HEK293 (cell line): ENCODE data around the gene ZNF845.

Experiments used
- CTCF ChIA-PET: fragments of 350-600 bp; formaldehyde crosslinking; extraction: SDS; loops from one replicate; lab custom pipeline; 2021; ENCODE audit warnings: antibody characterized with exemption; lab: Yijun Ruan, JAX
- POLR2A ChIA-PET: fragments of 300-600 bp; formaldehyde crosslinking; extraction: SDS; loops from one replicate; lab custom pipeline; 2020; ENCODE audit warnings: antibody characterized with exemption, inconsistent platforms; lab: Yijun Ruan, JAX
- H3K27ac ChIP-seq: fragments of 200-500 bp; sonication (Bioruptor generic); 2 replicates; pipeline ENCODE4 v1.5.1; 2014; ENCODE audit warnings: low read depth, low read length, control low read depth, inconsistent platforms; ENCODE audit errors: extremely low read depth
- H3K36me3 ChIP-seq, 2 experiments: fragments of 200-500 bp in 1 of 2; sonication (Bioruptor generic) in 1 of 2; 1 replicate in 1 of 2; 2 replicates in 1 of 2; pipeline ENCODE4 v1.5.1; 2014 to 2017; ENCODE audit warnings: inconsistent platforms in 2 of 2, low read length in 2 of 2; ENCODE audit not compliant: control insufficient read depth in 2 of 2, insufficient read depth in 1 of 2
- H3K4me1 ChIP-seq: fragments of 200-500 bp; sonication (Bioruptor generic); 2 replicates; pipeline ENCODE4 v1.5.1; 2014; ENCODE audit warnings: mild to moderate bottlenecking, low read length, inconsistent platforms; ENCODE audit not compliant: control insufficient read depth, insufficient read depth
- H3K4me3 ChIP-seq: 2 replicates; pipeline ENCODE4 v1.5.1; 2011; ENCODE audit warnings: low read depth, mild to moderate bottlenecking, control low read depth, low read length, moderate library complexity
- H3K9me3 ChIP-seq: fragments of 200-500 bp; sonication (Bioruptor generic); 2 replicates; pipeline ENCODE4 v1.5.1; 2014; ENCODE audit warnings: low read depth, low read length, inconsistent platforms; ENCODE audit not compliant: control insufficient read depth, insufficient read depth
- AEBP2 ChIP-seq: fragments of 450-650 bp; formaldehyde crosslinking; IDR thresholded peaks from 2 replicates; pipeline ENCODE4 v1.5.1; 2016; ENCODE audit warnings: missing biosample characterization, missing genetic modification characterization, borderline replicate concordance
- EGR2 ChIP-seq: fragments of 450-650 bp; formaldehyde crosslinking; IDR thresholded peaks from 2 replicates; pipeline ENCODE4 v1.5.1; 2016; ENCODE audit warnings: low read depth, missing biosample characterization, missing genetic modification characterization
- GLI4 ChIP-seq: fragments of 450-650 bp; formaldehyde crosslinking; IDR thresholded peaks from 2 replicates; pipeline ENCODE4 v1.5.1; 2016; ENCODE audit warnings: missing biosample characterization, missing genetic modification characterization
- OVOL3 ChIP-seq: fragments of 450-650 bp; formaldehyde crosslinking; IDR thresholded peaks from 2 replicates; pipeline ENCODE4 v1.5.1; 2016; ENCODE audit warnings: missing biosample characterization, missing genetic modification characterization
- RBAK ChIP-seq: fragments of 450-650 bp; formaldehyde crosslinking; IDR thresholded peaks from 2 replicates; pipeline ENCODE4 v1.5.1; 2016; ENCODE audit warnings: missing biosample characterization, missing genetic modification characterization
- TCF7L2 ChIP-seq: IDR thresholded peaks from 2 replicates; pipeline ENCODE4 v1.6.1; 2011; ENCODE audit warnings: low read depth, mild to moderate bottlenecking, inconsistent platforms, low read length, moderate library complexity, borderline replicate concordance
- ZEB2 ChIP-seq: fragments of 450-650 bp; formaldehyde crosslinking; IDR thresholded peaks from 2 replicates; pipeline ENCODE4 v1.5.1; 2016; ENCODE audit warnings: missing biosample characterization, missing genetic modification characterization
- ZFP41 ChIP-seq: fragments of 450-650 bp; formaldehyde crosslinking; IDR thresholded peaks from 2 replicates; pipeline ENCODE4 v1.5.1; 2016; ENCODE audit warnings: missing biosample characterization, missing genetic modification characterization, borderline replicate concordance
- ZNF121 ChIP-seq: fragments of 450-650 bp; formaldehyde crosslinking; IDR thresholded peaks from 2 replicates; pipeline ENCODE4 v1.5.1; 2016; ENCODE audit warnings: missing biosample characterization, missing genetic modification characterization
- ZNF155 ChIP-seq: fragments of 450-650 bp; formaldehyde crosslinking; IDR thresholded peaks from 2 replicates; pipeline ENCODE4 v1.5.1; 2016; ENCODE audit warnings: missing biosample characterization, missing genetic modification characterization
- ZNF174 ChIP-seq: fragments of 450-650 bp; formaldehyde crosslinking; IDR thresholded peaks from 2 replicates; pipeline ENCODE4 v1.5.0; 2017; ENCODE audit warnings: missing biosample characterization, mild to moderate bottlenecking, missing genetic modification characterization
- ZNF214 ChIP-seq: fragments of 450-650 bp; formaldehyde crosslinking; IDR thresholded peaks from 2 replicates; pipeline ENCODE4 v1.5.1; 2017; ENCODE audit warnings: missing biosample characterization, mild to moderate bottlenecking, missing genetic modification characterization, borderline replicate concordance
- ZNF223 ChIP-seq: fragments of 450-650 bp; formaldehyde crosslinking; IDR thresholded peaks from 2 replicates; pipeline ENCODE4 v1.5.1; 2016; ENCODE audit warnings: missing biosample characterization, missing genetic modification characterization
- ZNF248 ChIP-seq: fragments of 450-650 bp; formaldehyde crosslinking; IDR thresholded peaks from 2 replicates; pipeline ENCODE4 v1.5.1; 2017; ENCODE audit warnings: missing biosample characterization, missing genetic modification characterization
- ZNF292 ChIP-seq: fragments of 450-650 bp; formaldehyde crosslinking; IDR thresholded peaks from 2 replicates; pipeline ENCODE4 v1.5.1; 2016; ENCODE audit warnings: low read depth, missing biosample characterization, missing genetic modification characterization, borderline replicate concordance
- ZNF335 ChIP-seq: fragments of 450-650 bp; formaldehyde crosslinking; conservative IDR thresholded peaks from 2 replicates; pipeline ENCODE4 v1.5.1; 2016; ENCODE audit warnings: missing biosample characterization, missing genetic modification characterization
- ZNF366 ChIP-seq: fragments of 450-650 bp; formaldehyde crosslinking; conservative IDR thresholded peaks from 2 replicates; pipeline ENCODE4 v1.5.1; 2016; ENCODE audit warnings: missing biosample characterization, missing genetic modification characterization
- ZNF416 ChIP-seq: fragments of 450-650 bp; formaldehyde crosslinking; IDR thresholded peaks from 2 replicates; pipeline ENCODE4 v1.5.1; 2016; ENCODE audit warnings: missing biosample characterization, missing genetic modification characterization
- ZNF423 ChIP-seq: fragments of 450-650 bp; formaldehyde crosslinking; IDR thresholded peaks from 2 replicates; pipeline ENCODE4 v1.5.1; 2016; ENCODE audit warnings: missing biosample characterization, missing genetic modification characterization
- ZNF501 ChIP-seq: fragments of 450-650 bp; formaldehyde crosslinking; IDR thresholded peaks from 2 replicates; pipeline ENCODE4 v1.5.1; 2016; ENCODE audit warnings: missing biosample characterization, missing genetic modification characterization
- ZNF510 ChIP-seq: fragments of 450-650 bp; formaldehyde crosslinking; IDR thresholded peaks from 2 replicates; pipeline ENCODE4 v1.5.1; 2018; ENCODE audit warnings: mild to moderate bottlenecking, missing genetic modification characterization, missing biosample characterization; ENCODE audit not compliant: insufficient replicate concordance
- ZNF558 ChIP-seq: fragments of 450-650 bp; formaldehyde crosslinking; IDR thresholded peaks from 2 replicates; pipeline ENCODE4 v1.5.1; 2016; ENCODE audit warnings: missing biosample characterization, missing genetic modification characterization
- ZNF571 ChIP-seq: fragments of 450-650 bp; formaldehyde crosslinking; IDR thresholded peaks from 2 replicates; pipeline ENCODE4 v1.5.0; 2017; ENCODE audit warnings: missing biosample characterization, missing genetic modification characterization
- ZNF626 ChIP-seq: fragments of 450-650 bp; sonication (Bioruptor Pico); formaldehyde crosslinking; IDR thresholded peaks from 2 replicates; pipeline ENCODE4 v1.5.1; 2018; ENCODE audit warnings: missing biosample characterization, missing genetic modification characterization, inconsistent platforms
- ZNF658 ChIP-seq: fragments of 450-650 bp; formaldehyde crosslinking; IDR thresholded peaks from 2 replicates; pipeline ENCODE4; 2016; ENCODE audit warnings: missing biosample characterization, missing genetic modification characterization
- ZNF701 ChIP-seq: fragments of 450-650 bp; formaldehyde crosslinking; IDR thresholded peaks from 2 replicates; pipeline ENCODE4 v1.5.1; 2016; ENCODE audit warnings: missing biosample characterization, missing genetic modification characterization
- ZNF830 ChIP-seq: fragments of 450-650 bp; IDR thresholded peaks from 2 replicates; pipeline ENCODE4 v1.5.0; 2018; ENCODE audit warnings: missing biosample characterization, missing genetic modification characterization, low read depth, mild to moderate bottlenecking, moderate library complexity
- TF ChIP-seq, protein P1 (sequence below): fragments of 450-650 bp; formaldehyde crosslinking; IDR thresholded peaks from 2 replicates; pipeline ENCODE4 v1.5.1; 2017; ENCODE audit warnings: missing biosample characterization, missing genetic modification characterization
- TF ChIP-seq, protein P2 (sequence below): fragments of 450-650 bp; formaldehyde crosslinking; optimal IDR thresholded peaks from 2 replicates; pipeline ENCODE3; 2016; ENCODE audit warnings: missing biosample characterization, mild to moderate bottlenecking, missing genetic modification characterization

The ZNF845 gene

GRCh38 chr19:53374743-53375142 is 41.2 kb downstream of the ZNF845 start (continued):
- TF ChIP-seq RBAK (tag by site-specific recombination) = no peak
- TF ChIP-seq ZNF658 = no peak
- TF ChIP-seq ZNF174 (tag by site-specific recombination) = no peak

- TF ChIP-seq ZEB2 = no peak
- H3K9me3 ChIP-seq = no peaks in the 10 kb centered on the region; the same call in 1 of the 2 replicates
- no peak overlapping the region for H3K27ac ChIP-seq
- no peaks in the 10 kb centered on the region for H3K4me1 ChIP-seq
- ChIA-PET CTCF (interaction anchor here (0.7 kb wide), 1 partner anchor 1137 kb away, joined by 4 read pairs; no protein-coding TSS in a partner anchor), POLR2A (interaction anchor here (1.2 kb wide), 1 partner anchor 13 kb away, joined by 3 read pairs; the partner anchor contains the start of gene ZNF765)
- H3K36me3 ChIP-seq = peaks cover 4 to 45% of the 10 kb centered on the region in 2 experiments; a peak in 2 of 3 replicates
- no peak overlapping the region for H3K4me3 ChIP-seq
Observed at GRCh38 chr19:53381376-53381775, 47.8 kb downstream of the ZNF845 start.

DNA sequence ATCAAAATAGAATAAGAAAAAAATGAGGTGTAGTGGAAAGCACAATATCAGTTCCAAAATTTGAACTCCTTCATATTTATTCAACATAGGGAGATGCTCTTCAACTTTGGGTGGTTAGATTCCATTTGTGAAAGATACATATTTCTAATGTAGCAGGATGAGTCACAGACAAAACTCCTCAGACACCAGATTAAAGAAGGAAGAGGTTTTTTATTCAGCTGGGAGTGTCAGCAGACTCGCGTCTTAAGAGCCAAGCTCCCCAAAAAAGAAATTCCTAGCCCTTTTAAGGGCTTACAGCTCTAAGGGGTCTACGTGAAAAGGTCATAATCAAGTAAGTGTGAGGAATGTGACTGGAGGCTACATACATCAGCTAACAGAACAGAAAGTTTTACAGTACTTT is 54.6 kb downstream of the ZNF845 start:
- H3K27ac ChIP-seq = no peak overlapping the region
- TF ChIP-seq ZNF626 (tag by site-specific recombination) = no peak
- TF ChIP-seq, protein P1, sequence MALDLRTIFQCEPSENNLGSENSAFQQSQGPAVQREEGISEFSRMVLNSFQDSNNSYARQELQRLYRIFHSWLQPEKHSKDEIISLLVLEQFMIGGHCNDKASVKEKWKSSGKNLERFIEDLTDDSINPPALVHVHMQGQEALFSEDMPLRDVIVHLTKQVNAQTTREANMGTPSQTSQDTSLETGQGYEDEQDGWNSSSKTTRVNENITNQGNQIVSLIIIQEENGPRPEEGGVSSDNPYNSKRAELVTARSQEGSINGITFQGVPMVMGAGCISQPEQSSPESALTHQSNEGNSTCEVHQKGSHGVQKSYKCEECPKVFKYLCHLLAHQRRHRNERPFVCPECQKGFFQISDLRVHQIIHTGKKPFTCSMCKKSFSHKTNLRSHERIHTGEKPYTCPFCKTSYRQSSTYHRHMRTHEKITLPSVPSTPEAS (tag by site-specific recombination) = no peak
- TF ChIP-seq ZNF416 (tag by site-specific recombination) = no peak
- no peak for TF ChIP-seq AEBP2 (tag by site-specific recombination)
- no peak for TF ChIP-seq ZNF223 (tag by site-specific recombination)
- TF ChIP-seq GLI4 (tag by site-specific recombination) = no peak
- no peak for TF ChIP-seq ZNF121
- no peak for TF ChIP-seq ZNF501 (tag by site-specific recombination)
- no peaks in the 10 kb centered on the region for H3K36me3 ChIP-seq
- ChIA-PET CTCF (no interaction called here), POLR2A (interaction anchor here (1.8 kb wide), 1 partner anchor 132 kb away, joined by 4 read pairs; no protein-coding TSS in a partner anchor)
- no peaks in the 10 kb centered on the region for H3K4me1 ChIP-seq
- H3K4me3 ChIP-seq = no peak overlapping the region
- H3K9me3 ChIP-seq = no peaks in the 10 kb centered on the region; the same call in 1 of the 2 replicates

GRCh38 chr19:53388904-53389303 is 55.4 kb downstream of the ZNF845 start:
- Histone ChIP-seq H3K4me1 (no peaks in the 10 kb centered on the region), H3K36me3 (no peaks in the 10 kb centered on the region), H3K27ac (no peak overlapping the region), H3K9me3 (no peaks in the 10 kb centered on the region; the same call in 1 of the 2 replicates), H3K4me3 (no peak overlapping the region)
- POLR2A ChIA-PET = interaction anchor here (0.6 to 1.8 kb wide), 2 partner anchors 12 to 132 kb away, joined by 3 to 4 read pairs; no protein-coding TSS in a partner anchor
- CTCF ChIA-PET = interaction anchor here (0.6 kb wide), 1 partner anchor 1089 kb away, joined by 3 read pairs; no protein-coding TSS in a partner anchor
- TF ChIP-seq ZNF335 (tag by site-specific recombination) = no peak
- no peak for TF ChIP-seq ZNF571 (tag by site-specific recombination)
- TF ChIP-seq EGR2 = no peak
- no peak for TF ChIP-seq ZNF701 (tag by site-specific recombination)
- no peak for TF ChIP-seq ZNF510 (tag by site-specific recombination)
- no peak for TF ChIP-seq ZNF292 (tag by site-specific recombination)
- no peak for TF ChIP-seq ZNF366 (tag by site-specific recombination)
- no peak for TF ChIP-seq ZFP41 (tag by site-specific recombination)
- TF ChIP-seq, protein P2, sequence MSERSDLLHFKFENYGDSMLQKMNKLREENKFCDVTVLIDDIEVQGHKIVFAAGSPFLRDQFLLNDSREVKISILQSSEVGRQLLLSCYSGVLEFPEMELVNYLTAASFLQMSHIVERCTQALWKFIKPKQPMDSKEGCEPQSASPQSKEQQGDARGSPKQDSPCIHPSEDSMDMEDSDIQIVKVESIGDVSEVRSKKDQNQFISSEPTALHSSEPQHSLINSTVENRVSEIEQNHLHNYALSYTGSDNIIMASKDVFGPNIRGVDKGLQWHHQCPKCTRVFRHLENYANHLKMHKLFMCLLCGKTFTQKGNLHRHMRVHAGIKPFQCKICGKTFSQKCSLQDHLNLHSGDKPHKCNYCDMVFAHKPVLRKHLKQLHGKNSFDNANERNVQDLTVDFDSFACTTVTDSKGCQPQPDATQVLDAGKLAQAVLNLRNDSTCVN (tag by site-specific recombination) = no peak
- TF ChIP-seq ZNF248 (tag by site-specific recombination) = no peak
- TF ChIP-seq ZNF214 (tag by site-specific recombination) = no peak
- TF ChIP-seq ZNF423 (tag by site-specific recombination) = no peak
- no peak for TF ChIP-seq OVOL3 (tag by site-specific recombination)
- TF ChIP-seq ZNF155 (tag by site-specific recombination) = no peak
- no peak for TF ChIP-seq TCF7L2
- TF ChIP-seq ZNF558 (tag by site-specific recombination) = no peak
- no peak for TF ChIP-seq ZNF830
